Forelimb muscle (tissue), 1 donor: ENCODE results near the gene EPB41L4A. TPM values are rescaled to one million over a fixed set of nuclear protein-coding genes. Genes with fewer than 3 reads are reported as not detected.
"Not testable (repeated sequence)": the region's sequence is repeated elsewhere in the genome, so short reads cannot be mapped to it uniquely, and the experiment has no call there.

Experiments used
- DNase-seq: peaks from one replicate; pipeline ENCODE4 v3.0.0-alpha.2; 2013; ENCODE audit warnings: low read depth
- polyA plus RNA-seq: library from polyadenylated mRNA; unstranded; fragments of 120-200 nt; gene quantifications from one replicate; pipeline ENCODE4 v1.2.1, GENCODE V29; 2013; ENCODE audit not compliant: insufficient read length

Gene EPB41L4A
- polyA plus RNA-seq, 1 donor = 5.2 TPM

DNA sequence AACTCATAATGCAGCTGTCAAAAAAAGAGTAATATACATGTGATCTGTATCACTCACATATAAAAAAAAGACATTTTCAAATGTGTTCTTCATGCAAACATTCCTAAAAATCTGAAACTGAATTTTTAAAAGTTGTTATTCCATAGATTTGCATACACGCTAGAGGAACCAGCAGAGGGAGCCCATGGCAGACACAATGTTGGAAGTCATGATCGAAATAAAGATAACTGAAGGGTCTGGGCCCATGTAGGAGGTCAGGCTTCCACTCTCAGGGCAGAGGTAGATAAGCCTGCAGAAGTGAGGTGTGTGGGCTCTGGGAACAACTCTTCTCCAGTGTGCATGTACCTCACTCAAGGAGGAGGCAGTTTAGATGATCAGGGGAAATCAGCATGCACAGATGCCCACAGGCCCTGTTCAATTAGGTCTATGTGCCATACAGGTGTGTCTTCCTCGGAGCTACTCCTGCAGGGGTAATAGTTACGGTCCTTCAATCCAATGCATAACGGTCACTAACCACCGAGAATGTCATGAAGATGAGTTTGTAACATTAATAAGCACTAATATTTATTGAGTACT, 208.6 kb downstream of the EPB41L4A start:
- DNase-seq = peak; percentile 8

DNA sequence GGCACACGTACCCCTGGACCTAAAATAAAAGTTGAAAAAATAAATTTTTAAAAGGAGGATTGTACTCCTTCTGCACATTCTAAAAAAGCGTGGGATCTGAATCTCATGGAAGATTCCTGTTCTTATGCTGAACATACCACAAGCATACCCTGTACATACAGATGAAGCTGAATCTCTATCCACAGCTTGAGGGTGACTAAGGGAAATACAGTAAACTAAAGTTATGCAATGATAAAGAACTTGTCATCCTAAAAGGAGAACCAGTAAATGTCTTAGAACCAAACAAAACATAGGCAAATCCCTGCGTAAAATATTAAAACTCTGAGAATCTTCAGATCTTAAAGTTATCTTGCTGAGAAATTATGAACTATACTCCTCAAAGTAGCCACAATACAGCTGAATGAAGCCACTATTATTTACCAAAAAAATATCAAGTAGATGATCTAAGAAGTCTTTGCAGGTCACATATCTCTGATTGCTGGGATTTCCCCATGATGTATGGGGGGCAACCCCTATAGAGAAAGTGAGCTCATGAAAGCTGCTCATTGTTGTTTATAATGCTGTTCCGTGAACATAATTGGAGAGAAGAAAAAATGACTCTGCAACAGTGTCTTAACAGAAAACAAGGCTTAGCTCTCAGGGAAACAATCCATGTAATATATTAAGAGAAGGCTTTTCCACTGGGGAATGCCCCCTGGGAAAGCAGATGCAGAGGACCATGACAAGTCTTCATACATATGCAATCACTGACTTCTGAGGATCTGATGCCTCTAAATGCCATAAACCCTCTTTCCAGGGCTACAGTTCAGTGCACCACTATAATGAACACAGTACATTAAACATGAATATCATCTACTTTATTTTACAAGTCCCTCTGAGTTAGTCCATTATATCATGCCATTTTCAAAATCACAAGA, 210.1 kb downstream of the EPB41L4A start:
- DNase-seq = no peak

DNA sequence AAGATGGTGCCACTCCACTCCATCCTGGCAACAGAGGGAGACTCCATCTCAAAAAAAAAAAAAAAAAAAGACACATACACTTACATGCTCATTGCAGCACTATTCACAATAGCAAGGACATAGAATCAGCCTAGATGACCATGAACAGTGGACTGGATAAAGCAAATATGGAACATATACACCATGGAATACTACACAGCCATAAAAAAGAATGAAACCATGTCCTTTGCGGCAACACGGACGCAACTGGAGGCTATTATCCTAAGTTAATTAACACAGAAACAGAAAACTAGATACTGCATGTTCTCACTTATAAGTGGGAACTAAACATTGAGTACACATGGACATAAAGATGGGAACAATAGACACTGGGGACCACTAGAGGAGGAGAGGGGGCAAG, 210.9 kb downstream of the EPB41L4A start:
- not testable (repeated sequence) for DNase-seq

DNA sequence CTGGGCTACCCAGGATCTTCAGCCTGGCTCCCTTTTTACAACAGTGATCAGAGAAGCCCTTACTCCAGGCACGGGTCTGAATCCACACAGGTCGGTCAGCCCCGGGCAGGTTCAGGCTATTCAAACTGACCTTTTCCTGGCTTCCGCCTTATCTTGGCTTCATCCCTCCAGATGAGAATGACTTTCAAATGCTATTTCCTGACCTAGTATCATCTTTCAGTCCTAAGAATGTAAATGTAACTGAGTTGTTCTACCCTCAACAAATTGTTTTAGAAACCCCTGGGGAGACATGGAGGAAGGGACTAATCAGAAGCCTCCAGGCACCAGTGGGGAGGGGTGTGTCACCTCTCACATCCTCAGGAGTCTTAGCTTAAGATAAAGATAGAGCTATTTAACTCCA, 213.2 kb downstream of the EPB41L4A start:
- DNase-seq = no peak

DNA sequence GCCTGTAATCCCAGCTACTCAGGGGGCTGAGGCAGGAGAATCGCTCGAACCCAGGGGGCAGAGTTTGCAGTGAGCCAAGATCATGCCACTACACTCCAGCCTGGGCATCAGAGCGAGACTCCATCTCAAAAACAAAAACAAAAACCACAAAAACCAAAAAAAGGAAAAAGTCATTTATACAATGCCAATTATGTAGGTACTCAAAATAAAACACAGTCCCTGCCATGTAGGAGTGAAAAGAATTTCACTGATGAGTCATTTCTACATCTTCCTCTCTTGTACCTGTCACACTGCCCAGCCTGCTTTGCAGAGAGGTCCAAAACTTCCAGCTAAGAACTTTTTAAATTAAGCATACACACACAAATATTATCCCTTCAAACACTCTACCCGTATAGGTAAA, 215.8 kb downstream of the EPB41L4A start:
- DNase-seq = no peak

DNA sequence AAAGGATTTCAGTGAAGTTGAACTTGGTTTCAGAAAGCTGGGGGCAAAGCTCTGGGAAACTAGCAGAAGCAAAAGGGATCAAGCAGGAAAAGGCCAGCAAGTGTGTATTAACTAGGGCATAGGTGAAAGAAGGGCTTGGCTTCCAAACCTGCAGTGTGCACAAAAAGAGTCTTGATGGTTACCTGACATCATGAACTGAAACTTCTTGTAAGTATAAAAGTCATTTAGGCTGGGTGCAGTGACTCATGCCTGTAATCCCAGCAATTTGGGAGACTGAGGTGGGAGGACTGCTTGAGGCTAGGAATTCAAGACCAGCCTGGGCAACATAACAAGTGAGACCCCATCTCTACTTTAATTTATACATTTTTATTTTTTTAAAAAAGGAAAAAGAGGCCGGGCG, 216.4 kb downstream of the EPB41L4A start:
- no peak for DNase-seq

DNA sequence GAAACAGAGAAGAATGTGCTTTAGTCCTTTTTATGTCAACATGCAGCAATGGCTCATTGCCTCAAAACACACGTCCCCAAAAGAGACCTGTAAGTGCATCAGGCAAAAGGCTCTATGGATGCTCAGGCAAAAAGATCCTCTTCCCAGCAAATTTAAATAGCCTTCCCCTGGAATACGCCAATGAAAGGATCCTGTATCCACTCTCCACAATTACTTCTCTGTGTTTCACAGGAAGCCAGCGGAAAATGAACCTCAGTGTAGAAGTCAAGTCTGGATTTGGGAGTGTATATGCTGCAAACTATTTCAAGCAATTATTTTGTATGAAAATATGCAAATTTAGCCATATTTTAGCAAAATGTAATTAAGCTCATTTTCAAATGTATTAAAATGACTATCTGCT, 217.9 kb downstream of the EPB41L4A start:
- DNase-seq = no peak

DNA sequence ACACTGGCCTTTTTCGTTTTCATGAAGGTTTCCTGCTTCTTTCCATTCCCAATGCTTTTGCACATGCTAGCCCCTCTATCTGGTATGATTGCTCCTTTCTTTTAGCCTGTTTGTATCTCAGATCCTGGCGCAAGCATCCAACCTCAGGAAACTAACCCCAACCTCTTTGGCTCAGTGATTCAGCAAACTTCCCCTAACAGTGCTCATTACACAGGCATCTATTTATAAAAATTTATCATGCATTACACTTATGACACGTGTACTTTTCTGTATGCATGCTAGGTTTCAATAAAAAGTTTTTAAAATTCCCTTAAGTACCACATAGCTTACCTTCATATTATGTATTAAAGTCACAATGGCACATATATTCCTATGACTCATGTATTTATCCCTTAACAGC, 218.9 kb downstream of the EPB41L4A start:
- DNase-seq = no peak

DNA sequence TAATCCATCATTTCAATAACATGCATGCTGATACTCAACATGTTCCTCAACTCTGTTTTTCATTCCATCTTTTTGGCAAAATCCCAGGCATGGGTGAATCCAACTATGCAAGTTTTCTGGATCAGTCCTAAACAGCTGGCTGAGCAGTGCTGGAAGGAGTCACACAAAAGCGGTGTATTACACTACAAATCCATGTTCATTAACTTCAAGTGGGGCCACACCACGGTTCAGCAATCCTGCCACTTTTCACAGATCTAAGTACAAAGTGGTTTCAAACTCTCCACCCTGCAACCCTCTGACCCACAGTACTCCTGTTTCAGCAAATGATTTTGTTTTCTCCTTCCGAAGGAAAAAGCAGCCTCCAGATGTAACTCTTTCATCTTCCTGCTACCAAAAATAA, 222.5 kb downstream of the EPB41L4A start:
- no peak for DNase-seq

DNA sequence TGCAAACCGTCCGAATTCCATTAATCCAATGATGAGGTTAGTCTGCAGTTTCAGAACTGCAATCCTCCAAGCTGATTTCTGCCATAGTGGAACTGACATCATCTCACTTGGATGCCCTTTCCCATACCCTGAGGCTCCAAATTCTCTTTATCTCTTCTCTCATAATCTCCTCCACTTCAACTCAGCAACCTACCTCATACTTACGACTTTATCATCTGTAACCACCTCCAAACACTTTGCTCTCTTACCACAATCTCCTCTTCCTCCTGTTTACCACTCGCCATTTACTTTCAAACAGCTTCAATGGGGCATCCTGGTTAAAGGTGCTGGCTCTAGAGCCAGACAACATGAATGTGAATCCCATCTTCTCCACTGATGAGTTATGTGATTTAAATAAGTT, 223.2 kb downstream of the EPB41L4A start:
- no peak for DNase-seq

DNA sequence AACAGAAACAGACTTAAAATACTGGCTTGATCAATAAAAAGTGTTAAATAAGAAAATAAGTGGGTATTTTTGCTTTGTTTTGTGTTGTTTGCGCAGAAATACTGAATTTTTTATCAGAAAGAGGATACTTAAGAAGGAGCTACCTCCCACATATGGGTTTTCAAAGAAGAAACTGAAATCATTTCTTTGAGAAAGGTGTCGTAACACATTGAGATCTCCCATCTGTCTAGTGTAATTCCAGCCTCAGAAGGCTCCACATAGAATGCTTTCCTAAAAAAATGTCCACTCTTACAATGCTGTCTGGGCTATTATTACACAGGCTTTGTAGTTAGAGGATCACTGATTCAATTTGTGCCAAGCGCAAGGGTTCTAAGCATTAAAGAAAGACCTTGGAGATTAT, 226.2 kb downstream of the EPB41L4A start:
- DNase-seq = no peak

DNA sequence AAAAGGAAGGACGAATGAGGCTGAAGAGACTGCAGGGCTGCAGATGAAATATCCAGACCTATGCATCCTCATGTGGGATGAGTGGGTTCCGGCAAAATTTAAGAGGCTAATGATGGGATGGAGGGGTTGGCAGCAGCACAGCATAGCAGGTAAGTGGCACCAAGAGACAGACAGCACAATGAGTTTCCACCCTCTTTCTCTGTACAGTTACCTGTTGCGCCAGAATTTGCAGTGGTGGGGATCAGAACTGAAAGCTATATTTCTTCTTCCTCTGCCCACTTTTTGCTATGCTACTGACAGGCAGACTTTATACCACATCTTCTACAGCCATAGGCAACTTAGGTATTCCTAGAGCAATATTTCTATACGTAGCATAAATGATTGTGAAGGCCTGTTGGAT, 227.0 kb downstream of the EPB41L4A start:
- DNase-seq = no peak

DNA sequence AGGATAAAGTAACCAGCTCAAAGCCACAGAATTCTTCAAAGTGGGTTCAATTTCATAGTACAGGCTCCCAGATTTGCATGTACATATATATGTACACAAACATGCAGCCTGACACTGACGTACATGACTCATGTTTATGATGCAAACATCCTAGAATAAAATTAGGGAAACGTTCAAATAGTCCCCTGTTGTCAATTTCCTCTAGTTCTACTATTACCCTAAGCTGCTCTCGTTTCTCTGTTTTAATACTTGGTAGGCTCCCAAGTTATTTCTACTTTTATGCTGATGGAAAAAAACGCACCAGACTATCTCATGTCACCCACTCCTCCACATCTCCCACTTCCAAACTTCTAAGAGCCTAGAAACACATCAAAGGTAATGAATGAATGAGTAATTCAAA, 229.7 kb downstream of the EPB41L4A start:
- DNase-seq = no peak

DNA sequence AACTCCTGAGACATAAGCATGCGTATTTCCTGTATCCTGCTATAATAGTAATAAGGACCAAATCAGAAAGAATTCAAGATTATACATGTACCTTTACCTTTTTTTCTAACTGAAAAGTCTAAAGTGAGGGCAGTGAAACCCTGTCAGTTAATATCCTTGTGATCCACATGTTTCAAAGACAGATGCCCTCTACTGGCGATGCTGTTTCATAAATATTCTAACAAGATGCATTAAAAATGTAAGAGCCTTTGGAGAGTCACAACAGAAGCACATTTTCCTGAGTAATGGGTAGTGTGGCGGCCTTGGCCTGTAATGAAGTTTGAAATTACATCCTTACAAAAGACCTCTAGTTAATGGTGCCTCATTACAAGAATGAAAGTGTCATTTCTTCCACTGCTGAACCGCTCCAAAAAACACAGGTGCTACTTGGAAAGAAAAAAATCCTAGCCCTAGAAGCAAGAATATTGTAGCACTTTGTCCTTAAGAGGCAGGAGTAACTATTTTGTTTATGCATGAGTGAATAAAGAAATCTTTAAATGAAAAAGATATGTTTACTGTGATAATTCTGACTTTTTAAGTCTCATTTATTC, 232.6 kb downstream of the EPB41L4A start:
- peak; percentile 8 for DNase-seq

DNA sequence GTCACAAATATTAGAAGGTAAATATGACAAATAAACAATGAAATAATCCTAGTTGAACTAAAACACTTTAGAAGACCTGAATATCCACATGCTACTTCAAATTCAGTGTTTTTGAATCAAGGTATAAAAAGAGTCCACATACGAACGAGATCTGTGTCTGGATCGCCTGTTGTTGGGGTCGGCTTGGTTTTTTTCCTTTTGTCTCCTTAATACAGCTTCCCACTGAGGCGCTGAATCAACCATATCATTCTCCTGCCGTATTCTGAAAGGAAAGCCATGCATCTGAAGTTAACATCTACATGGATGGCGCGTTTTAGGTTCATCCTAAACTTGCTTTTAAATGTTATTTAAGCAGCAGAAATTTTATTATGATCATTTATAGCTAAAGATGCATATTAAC, 235.2 kb downstream of the EPB41L4A start:
- no peak for DNase-seq

DNA sequence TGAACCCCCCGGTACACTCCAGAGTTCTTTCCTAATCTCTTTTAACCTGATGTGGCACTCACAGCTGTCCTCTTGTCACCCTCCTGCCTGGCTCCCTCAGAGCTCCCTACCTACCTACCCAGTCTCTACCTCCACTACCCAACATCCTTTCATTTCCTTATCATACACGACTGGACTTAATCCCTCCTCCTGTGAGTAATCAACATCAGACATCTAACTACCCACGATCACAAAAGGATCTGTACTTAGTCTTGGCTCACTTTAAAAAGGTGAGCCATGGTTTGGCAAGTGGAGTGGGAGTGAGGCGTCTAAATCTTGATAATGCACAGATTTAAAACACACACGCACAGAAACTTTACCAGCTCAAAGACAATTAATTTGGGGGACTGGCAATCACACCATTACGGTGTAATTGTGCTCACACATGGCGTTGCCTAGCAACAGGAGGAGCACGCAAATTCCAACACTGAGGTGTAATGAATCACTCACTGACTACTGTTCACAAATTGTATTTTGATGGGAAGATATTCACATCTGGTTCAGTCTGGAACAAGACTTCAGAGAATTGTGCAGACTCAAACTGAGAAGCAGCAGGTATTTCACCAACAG, 235.9 kb downstream of the EPB41L4A start:
- DNase-seq = no peak

DNA sequence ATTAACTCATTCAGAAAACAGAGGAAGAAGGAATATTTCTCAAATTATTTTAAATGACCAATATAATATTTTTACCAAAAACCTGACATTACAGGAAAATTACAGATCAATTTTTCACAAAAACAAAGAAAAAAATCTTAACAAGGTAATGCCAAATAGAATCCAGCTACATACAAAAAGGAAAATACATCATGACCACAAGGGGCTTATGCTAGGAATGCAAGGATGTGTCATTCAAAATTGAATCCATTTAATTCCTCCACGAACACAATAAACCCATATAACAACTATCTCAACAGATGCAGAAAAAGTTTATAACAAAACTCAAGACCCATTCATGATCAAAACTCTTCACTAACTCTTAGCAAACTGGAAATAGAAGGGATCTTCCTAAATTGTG, 239.8 kb downstream of the EPB41L4A start:
- no peak for DNase-seq

DNA sequence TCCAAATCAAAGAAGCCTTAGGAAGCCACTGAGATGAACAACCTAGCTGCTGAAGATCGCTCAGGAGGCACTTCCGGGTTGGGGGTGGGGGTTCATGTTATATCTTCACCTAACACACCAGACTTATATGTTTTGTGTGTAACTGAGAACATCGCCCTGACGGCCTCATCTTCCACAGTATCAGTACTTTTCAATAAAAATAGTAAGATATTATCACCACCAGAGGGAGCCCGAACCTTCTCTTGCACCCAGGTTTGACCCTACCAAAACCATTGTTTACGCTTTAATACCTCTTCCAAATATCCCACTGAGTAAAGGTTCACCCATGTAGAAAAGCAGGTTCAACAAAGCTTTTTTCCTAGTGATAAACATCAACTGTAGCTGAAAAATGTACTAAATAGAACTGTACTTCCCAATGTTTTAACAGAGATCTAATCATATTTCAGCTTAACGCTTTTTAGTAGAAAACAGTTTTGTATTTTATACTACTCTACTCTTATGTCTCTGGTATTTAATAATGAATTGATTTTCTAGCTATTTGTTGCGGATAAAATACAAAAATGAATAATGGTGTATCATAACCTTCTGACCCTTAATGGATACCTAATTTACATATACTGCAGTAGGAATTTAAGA, 244.0 kb downstream of the EPB41L4A start:
- DNase-seq = peak; percentile 16

DNA sequence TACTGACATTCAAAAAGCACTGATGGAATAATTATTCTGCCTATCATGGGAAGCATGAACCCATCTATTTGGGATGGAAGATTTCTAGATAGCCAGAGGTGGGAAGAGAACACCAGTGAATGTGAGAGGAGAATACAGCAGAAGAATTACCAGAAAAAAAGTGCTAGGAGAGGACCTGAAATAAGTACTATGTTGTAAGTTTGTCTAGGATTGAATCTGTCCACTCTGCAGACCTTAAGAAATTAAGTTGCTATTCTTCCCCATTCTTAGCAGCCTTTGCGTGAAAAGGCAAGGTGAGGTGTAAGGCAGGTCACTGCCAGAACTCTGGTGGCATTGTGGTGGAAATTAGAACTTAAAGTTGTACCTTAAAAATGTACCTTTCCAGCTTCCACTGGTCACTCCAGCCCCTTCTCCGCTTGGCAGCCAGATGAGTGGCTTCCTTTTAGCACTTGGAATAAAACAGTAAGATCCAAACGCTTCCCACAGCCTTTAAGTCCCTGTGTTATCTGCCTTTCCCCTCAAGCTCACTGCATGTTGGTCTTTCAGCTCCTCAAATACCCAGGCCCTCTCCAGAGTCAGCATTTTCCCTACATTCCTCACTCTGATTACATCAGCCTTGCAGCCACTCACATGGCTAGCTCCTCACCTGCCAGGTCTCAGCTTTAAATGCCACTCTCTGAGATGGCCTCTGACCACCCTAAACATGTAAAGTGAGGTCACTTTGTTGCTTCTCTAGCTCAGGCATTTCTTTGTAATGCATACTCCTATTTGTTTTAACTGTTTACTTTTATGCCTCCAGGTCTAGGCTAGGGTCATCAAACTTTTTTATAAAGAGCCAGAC, 253.0 kb downstream of the EPB41L4A start:
- DNase-seq = no peak

DNA sequence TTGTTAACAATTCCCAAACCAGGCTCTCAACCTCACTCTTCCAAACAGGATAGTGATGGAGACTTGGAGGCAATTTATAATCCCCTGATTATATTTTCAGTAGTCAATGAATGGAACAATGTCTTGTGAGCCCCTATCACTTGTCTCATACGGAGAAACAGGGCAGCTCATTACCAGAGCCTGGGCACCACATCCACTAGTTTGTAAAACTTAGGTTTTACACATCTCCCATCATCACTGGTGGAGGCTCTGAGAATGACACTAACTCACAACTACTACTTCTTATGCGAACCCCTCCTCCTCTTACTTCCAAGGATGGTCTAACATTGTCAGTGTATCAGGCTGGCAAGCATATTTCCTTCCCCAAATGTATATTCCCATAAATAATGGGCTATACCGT, 253.7 kb downstream of the EPB41L4A start:
- no peak for DNase-seq

DNA sequence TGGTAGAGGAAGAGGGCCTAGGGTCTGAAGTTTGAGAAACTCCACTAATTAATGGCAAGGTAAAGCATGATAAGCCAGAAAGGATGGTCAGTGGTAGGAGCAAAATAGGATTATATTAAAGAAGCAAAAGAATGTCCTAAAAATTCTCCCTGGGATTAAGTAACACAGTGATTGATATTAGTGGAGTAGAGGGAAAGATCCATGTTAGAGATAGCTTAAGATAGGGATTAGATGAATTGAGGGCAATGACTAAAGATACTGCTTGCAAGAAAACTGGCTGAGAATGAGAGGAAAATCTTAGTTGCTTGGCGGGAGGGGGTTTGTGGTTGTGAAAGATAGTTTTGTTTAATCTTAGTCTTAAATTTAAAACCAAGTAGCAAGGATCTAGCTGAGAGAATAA, 255.6 kb downstream of the EPB41L4A start:
- no peak for DNase-seq
